K562 (cell line): ENCODE measurements around the gene SFXN2. TPM values are rescaled to one million over a fixed set of nuclear protein-coding genes. Genes with fewer than 3 reads are reported as not detected.
A peak's percentile ranks its signal among the peaks of the same experiment; 100 is the strongest.

Experiments used
- BDP1 ChIP-seq: IDR thresholded peaks from 3 replicates; pipeline ENCODE4 v1.6.1; 2011; ENCODE audit not compliant: insufficient read length, insufficient read depth
- BRD9 ChIP-seq: fragments of 450-650 bp; IDR thresholded peaks from 2 replicates; pipeline ENCODE4 v1.6.1; 2018; ENCODE audit warnings: low read depth; ENCODE audit not compliant: partially characterized antibody
- CHD1 ChIP-seq: fragments of 200-600 bp; sonication (generic); IDR thresholded peaks from one replicate; pipeline ENCODE4 v1.6.1; 2012; ENCODE audit warnings: mild to moderate bottlenecking, moderate library complexity, low read length, inconsistent platforms
- LEF1 ChIP-seq: fragments of 450-650 bp; IDR thresholded peaks from 2 replicates; pipeline ENCODE4 v1.6.1; 2016; ENCODE audit warnings: mild to moderate bottlenecking
- MEF2A ChIP-seq: IDR thresholded peaks from 2 replicates; pipeline ENCODE4 v1.6.1; 2011; ENCODE audit warnings: low read depth, mild to moderate bottlenecking, low read length, moderate library complexity; ENCODE audit not compliant: control insufficient read depth
- RAD51 ChIP-seq: fragments of 450-650 bp; IDR thresholded peaks from 2 replicates; pipeline ENCODE4 v1.7.1; 2016; ENCODE audit warnings: low read depth, mild to moderate bottlenecking, borderline replicate concordance
- SNRNP70 ChIP-seq: fragments of 200-400 bp; formaldehyde crosslinking; optimal IDR thresholded peaks from 2 replicates; pipeline ENCODE3; 2017; ENCODE audit warnings: low read depth, low read length
- STAG1 ChIP-seq: sonication (generic); formaldehyde crosslinking; IDR thresholded peaks from 2 replicates; pipeline ENCODE4 v1.5.0; 2020; ENCODE audit warnings: missing genetic modification reagents, borderline replicate concordance
- U2AF2 ChIP-seq: fragments of 200-400 bp; formaldehyde crosslinking; optimal IDR thresholded peaks from 2 replicates; pipeline ENCODE3; 2017; ENCODE audit warnings: low read depth, mild to moderate bottlenecking, low read length
- ZBTB1 ChIP-seq: sonication (generic); formaldehyde crosslinking; IDR thresholded peaks from 2 replicates; pipeline ENCODE4 v1.8.1; 2023; ENCODE audit warnings: missing genetic modification reagents, low read depth, mild to moderate bottlenecking, borderline replicate concordance
- ZBTB8A ChIP-seq: fragments of 450-650 bp; IDR thresholded peaks from 2 replicates; pipeline ENCODE4 v1.6.1; 2018; ENCODE audit warnings: mild to moderate bottlenecking, moderate library complexity; ENCODE audit not compliant: partially characterized antibody
- polyA plus RNA-seq, 8 experiments: library from polyadenylated mRNA; depleted of rRNA in 4 of 8; stranded (reverse) in 5 of 8; unstranded in 3 of 8; fragments of >200 nt; fragmentation: Nextera tagmentation in 2 of 8; fragmentation: Illumina TruSeq in 1 of 8; extraction: Ambion mirVana in 2 of 8; extraction: Trizol in 1 of 8; gene quantifications; 2 replicates each; pipeline versions ENCODE4 v1.2.1 to v1.2.3, GENCODE V29; 2011 to 2014; ENCODE audit warnings: inconsistent platforms in 1 of 8, missing spikeins in 1 of 8
- total RNA-seq, 7 experiments: library from RNA; depleted of rRNA in 6 of 7; stranded (reverse); fragments of >200 nt in 6 of 7; fragmentation: Illumina TruSeq in 2 of 7; extraction: Trizol in 2 of 7; gene quantifications; 2 replicates each; pipeline versions ENCODE4 v1.2.1 to v1.2.3, GENCODE V29; 2011 to 2021; ENCODE audit warnings: low replicate concordance in 1 of 7
- TF ChIP-seq, protein P1 (sequence below): sonication (generic); formaldehyde crosslinking; IDR thresholded peaks from 2 replicates; pipeline ENCODE4 v1.5.0; 2020; ENCODE audit warnings: missing genetic modification reagents

The SFXN2 gene
- total and polyA plus RNA-seq, 9 of the 15 experiments (the other 6 are each of a cell fraction or from before 2014, with no cell fraction given) = 7.3 to 23.8 (median 15.7) TPM

DNA sequence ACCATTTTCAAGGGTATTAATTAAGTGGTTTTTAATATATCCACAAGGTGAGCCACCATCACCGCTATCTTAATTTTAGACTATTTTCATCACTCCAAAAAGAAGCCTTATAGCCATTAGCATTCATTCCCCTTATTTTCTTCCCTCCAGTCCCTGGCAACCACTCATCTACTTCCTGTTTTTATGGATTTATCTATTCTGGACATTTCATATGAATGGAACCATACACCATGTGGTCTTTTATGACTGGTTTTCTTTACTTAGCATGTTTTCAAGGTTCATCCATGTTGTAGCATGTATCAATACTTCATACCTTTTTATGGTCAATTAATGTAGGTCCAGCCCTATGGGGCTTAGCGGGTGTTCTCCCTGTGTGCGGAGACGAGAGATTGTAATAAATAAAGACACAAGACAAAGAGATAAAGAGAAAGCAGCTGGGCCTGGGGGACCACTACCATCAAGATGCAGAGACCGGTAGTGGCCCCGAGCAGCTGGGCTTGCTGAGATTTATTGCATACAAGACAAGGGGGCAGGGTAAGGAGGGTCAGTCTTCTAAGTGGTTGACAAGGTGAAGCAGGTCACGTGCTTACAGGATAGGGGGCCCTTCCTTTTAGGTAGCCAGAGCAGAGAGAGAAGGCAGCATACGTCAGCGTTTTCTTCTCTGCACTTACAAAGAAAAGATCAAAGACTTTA is 44.0 kb downstream of the SFXN2 start (continued):
- TF ChIP-seq, protein P1, sequence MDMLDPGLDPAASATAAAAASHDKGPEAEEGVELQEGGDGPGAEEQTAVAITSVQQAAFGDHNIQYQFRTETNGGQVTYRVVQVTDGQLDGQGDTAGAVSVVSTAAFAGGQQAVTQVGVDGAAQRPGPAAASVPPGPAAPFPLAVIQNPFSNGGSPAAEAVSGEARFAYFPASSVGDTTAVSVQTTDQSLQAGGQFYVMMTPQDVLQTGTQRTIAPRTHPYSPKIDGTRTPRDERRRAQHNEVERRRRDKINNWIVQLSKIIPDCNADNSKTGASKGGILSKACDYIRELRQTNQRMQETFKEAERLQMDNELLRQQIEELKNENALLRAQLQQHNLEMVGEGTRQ (CRISPR knock-in tag) = no peak
- TF ChIP-seq SNRNP70 (no peak), LEF1 (peak; percentile 32; the same call in 1 of the 2 replicates), U2AF2 (no peak), ZBTB8A (no peak), STAG1 (CRISPR knock-in tag) (no peak), BRD9 (no peak), MEF2A (no peak), CHD1 (no peak), ZBTB1 (CRISPR knock-in tag) (no peak), BDP1 (no peak), RAD51 (peak; percentile 11; the same call in 1 of the 2 replicates)
